ENCODE data around the gene TLCD3A.
"Not testable (repeated sequence)": the region's sequence is repeated elsewhere in the genome, so short reads cannot be mapped to it uniquely, and the experiment has no call there.

TLCD3A gene

DNA sequence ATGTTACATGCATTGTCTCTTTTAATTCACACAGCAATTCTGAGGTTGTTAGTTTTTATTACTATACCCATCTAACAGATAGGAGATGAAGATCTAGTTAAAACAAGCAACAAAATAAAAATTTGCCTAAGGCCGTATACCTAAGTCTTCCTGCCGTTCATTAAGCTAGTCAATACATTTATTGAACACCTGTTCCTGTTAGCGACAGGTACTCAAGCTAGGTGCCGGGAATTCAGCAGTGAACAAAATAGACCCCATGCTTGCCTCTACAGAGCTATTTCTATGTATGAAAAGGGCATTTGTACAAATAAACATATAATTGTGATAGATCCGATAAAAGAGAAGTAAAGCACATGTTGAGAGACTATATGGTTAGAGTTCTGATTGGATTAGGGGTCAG is 14.3 kb upstream of the TLCD3A start:
- no peak for DNase-seq

DNA sequence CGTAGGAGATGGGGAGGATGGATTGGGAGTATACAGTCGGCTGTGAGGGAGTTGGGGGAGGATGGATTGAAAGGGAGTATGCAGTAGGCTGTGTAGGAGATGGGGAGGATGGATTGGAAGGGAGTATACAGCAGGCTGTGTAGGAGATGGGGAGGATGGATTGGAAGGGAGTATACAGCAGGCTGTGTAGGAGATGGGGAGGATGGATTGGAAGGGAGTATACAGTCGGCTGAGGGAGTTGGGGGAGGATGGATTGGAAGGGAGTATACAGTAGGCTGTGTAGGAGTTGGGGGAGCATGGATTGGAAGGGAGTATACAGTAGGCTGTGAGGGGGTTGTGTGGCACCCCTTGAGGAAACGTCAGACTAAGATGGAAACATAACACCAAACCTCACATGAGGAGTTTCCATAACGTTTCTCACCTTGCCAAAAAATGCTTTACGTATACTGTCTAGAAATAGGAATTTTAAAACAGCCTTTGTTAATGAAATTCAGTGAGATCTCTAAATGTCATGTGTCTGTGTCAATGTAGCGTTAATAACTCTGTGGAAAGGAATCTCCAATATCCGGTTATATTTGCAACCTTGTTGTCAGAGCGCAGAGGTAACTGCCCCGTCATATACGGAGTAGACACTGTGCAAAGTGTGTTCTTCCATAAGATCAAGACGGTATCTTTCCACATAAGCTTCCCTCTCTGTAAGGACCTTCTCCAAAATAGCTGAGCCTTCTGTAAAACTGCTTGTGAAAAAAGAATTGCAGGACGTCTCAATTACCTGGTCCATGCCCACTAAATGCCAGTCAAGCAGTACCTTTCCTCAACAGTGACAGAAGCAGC is 11.5 kb upstream of the TLCD3A start:
- DNase-seq: no peak

DNA sequence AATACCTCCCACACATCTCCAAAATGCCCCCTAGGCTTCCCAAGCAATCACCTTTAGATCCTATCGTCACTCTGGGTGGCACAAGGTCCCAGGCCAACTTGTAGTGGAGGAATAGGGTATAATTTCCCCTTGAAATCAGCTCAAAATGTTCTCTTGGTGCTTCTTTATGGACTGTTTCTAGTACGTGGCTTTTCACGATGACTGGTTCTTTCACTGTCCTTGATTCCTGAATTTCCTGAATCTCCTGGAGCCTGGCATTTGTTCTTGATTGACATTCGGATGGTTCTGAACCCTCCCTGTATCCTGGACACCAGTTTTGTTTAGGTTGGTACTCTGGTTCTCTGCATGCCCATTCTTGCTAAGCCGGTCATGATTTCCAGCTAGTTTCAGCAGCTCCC is 10.9 kb upstream of the TLCD3A start:
- DNase-seq: no peak

DNA sequence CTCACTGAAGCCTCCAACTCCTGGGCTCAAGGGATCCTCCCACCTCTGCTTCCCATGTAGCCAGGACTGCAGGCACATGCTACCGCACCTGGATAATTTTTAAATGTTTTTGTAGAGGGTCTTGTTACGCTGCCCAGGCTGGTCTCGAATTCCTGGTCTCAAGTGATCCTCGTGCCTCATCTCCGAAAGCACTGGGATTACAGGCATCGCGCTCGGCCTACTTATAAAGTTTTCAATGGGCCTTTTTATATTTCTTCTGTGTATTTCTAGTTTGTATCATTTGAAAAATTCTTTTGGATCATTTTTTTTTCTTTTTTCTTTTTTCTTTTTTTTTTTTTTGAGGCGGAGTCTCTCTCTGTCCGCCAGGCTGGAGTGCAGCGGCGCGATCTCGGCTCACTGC is 7.3 kb upstream of the TLCD3A start:
- DNase-seq: no peak

DNA sequence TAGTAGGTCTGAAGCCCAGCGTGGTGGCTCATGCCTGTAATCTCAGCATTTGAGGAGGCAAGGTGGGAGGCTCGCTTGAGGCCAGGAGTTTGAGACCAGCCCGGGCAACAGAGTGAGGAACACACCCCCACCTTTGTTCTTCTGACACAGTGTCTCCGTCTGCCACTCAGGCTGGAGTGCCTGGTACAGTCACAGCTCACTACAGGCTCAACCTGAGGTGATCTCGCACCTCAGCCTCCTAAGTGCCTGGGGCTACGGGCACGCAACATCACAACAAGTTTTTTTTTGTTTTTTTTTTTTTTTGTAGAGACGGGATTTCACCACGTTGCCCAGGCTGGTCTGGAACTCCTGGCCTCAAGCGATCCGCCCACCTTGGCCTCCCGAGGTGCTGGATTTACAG is 6.7 kb upstream of the TLCD3A start:
- DNase-seq: no peak

DNA sequence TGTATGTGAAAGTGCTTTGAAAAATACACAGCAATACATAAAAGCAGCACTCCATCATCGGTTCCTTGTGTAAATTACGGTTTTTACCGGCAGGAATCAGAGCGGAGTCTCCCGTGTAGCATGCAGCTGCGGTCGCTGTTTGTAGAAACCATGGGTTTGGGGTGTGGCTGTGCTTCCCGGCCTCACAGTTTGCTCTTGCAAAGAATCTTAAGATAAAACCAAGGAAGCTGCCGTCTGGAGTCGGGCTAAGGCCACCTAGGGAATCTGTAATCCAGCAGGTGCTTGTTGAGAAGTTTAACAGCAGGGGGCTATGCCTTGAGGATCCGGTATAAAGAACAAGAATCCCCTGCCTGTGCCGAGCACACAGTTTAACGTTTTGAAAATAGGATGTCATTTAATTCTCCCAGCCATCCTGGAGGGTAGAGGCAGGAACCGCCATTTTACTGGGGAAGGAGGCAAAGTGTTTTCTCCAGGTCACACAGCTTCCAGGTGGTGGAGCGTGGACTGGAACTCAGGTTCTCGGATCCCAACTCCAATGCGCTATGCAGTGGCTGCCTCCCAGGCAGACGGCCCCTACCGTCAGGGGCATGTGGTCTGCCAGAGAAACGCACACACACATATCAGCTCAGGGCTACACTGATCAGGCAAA is 6.0 kb upstream of the TLCD3A start:
- DNase-seq: no peak

DNA sequence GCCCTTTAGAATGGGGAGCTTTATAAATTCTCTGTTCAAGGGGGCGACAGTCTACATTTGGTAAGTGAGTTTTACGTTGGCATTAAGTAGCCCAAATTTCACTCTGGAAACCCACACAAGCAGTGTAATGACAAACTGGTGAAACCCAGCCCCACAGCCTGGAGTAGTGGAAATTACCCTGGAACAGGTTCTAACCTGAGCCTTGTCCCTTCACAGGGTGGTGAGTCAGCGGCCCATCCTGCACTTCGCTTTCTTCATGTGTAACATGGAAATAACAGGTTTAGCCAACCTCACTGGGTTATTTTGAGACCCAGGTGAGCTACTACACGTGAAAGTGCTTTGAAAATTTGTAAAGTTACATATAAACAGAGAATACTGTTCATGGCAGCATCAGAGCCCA is 3.5 kb upstream of the TLCD3A start:
- DNase-seq: no peak

DNA sequence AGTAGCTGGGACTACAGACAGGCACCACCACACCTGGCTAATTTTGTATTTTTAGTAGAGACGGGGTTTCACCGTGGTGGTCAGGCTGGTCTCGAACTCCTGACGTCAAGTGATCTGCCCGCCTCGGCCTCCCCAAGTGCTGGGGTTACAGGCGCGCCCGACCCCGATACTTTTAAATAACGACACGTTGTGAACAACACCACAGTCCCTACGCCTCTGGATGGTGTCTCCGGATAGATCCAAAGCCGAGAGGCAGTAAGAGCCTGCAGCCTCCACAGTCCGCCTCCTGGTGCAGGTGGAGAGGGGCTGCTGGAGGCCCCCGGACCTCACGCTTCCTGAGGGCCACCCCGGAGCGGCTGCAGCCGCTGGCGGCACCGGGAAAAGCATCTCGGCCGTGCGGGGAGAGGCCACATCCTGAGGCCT is 741 bp upstream of the TLCD3A start:
- DNase-seq: no peak

DNA sequence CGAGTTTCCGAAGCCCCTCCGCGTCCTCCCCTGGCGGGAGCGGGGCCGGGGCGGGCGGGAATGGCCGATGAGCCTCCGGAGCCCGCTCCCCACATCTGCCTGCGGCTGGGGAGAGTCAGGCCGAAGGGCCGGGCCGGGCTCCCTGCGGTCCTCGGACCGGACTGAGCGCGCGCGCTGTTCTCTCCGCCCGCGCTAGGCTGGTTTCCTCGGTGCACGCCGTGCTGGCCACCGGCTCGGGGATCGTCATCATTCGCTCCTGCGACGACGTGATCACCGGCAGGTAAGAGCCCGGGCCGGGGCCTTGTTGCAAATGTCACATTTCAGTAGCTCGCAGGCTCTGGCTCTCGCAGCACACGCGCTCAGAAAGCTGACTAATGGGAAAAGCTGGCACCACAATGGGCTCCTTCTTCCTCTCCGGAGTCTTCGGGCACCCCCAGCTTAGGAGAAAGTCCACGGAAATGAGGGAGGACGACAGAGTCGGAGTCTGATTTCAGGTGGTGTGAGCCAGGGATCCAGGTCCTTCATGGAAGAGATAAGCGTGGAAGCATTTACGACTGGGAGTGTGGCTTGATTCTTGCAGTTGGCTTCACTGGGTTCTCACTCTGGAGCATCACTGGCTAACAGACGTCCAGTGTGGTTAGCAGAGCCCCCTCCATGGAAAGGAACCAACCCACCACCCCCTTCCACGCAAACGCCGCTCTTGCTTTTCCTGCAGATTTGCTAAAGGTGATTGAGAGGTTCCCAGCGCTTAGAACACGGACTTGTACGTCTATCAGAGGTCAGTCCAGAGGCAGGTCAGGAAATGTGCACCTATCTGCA is 715 bp downstream of the TLCD3A start:
- peak; percentile 26 for DNase-seq

DNA sequence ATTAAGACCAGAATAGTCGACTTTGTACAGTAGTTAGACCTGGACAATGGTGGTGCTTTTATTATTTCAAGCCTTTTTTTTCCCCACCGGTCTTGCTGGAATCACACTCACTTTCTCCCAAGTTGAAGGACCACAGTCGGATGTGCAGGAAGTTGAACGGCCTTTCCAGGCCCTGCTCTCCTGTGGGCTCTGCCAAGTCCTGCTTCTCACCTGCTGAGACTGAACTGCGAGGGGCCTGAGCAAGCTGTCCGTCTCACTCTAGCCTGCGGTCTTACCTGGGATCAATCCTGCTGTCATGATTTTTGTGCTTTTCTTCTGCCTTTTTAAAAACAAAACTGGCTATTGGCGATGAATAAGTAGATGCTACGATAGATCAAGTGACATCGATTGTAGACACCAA is 1.3 kb downstream of the TLCD3A start:
- no peak for DNase-seq

DNA sequence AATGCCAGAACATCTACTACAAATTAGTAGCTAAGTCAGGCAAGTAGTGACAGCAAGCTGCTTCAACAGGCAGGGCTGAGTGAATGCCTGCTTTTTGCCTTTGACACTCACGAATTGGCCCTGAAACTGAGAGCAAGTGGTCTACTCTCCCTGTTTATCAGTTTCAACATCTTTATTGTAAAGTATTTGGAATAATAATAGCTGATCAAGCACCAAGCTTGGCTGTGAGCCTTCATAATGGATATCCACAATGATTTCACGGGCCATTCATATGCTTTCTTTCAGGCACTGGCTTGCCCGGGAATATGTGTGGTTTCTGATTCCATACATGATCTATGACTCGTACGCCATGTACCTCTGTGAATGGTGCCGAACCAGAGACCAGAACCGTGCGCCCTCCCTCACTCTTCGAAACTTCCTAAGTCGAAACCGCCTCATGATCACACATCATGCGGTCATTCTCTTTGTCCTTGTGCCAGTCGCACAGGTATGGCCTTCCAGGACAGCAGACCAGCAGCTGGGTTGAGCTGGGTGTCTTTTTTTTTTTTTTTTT is 5.2 kb downstream of the TLCD3A start:
- DNase-seq: no peak

DNA sequence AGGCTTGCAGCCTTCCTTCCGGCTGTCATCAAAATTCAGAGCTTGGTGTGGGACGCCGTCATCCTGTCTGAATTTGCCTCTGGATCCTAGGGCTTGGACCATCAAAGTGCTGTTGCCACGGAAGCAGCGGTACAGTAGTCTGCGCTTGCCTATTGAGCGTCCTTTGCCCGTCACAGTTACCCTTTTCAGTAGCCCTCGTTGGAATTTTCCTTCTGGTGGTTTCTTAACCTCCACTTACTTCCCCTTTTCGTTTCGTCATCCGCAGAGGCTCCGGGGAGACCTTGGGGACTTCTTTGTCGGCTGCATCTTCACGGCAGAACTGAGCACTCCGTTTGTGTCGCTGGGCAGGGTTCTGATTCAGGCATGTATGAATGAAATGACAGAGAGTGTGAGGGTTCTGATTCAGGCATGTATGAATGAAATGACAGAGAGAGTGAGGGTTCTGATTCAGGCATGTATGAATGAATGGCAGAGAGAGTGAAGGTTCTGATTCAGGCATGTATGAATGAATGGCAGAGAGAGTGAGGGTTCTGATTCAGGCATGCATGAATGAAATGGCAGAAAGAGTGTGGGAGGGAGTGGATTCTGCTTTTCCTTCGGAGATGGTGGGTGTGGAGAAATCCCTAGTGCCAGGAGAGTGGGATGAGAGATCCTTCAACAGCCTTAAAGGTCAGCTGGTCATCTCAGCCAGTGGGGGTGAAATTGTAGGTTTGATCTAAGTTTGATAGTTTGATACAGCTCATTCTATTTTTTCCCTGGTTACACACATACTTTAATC is 8.0 kb downstream of the TLCD3A start:
- peak; percentile 15 for DNase-seq

DNA sequence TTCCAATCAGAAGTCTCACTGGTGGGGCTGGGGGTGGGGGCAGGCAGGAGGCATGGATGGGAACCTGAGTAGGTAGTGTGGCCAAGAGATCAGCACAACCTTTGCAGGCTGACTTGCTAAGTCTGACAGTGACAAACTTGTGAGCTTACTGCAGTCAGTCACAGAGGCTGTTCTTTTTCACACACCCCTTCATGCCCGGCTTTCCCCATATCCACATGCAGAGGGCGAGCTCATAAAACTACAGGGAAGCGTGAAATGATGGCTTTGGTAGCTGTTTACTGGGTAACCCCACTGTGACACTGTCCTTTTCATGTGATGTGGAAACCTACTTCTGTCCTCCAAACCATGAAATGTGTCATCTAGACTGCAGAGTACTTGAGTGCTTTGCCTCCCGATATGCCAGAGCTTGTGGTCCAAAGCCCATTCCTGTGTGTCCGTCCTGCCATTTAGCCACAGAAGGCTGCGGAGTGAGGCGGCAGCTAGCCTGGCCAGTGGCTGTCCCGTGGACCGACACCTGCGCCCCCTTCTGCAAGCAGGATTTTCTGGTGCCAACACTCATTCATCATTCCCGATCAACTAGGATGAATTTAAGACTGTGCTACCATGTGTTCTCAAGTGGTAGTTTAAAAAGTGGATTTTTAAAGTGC is 9.9 kb downstream of the TLCD3A start:
- no peak for DNase-seq

DNA sequence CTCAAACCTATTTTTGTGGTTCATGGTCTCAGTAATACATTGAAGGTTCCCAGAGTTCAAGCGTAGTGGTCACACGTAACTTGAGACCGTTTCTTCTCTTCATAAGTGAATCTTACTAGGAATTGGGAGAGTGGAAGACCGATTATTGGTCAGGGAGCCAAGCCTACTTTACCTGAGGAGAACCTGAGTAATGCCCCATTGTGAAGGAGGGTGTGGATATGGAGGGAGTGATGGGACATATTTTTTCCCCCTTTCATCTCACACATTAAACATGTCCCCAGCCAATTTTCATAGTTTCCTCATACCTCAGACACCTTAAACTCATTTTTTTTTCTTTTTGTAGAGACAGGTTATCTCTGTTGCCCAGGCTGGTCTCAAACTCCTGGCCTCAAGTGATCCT is 10.7 kb downstream of the TLCD3A start:
- no peak for DNase-seq

DNA sequence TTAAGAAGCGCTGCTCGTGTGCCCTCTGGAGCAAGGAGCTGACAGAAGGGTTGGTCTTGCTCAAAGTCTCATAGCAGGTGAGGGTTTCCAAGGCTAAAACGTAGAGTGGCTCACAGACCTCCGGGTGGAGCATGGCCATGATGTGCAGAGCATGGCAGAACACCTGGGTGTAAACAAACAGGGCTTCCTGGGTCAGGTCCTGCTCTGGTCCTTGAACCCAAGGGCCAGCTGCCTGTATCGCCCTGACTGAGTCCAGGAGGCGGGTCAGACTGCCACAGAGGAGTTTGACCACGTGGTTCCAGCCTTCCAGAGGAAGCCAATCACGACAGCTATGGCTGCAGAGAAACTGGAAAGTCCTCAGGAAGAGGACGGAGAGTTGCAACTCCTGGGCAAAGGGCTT is 12.5 kb downstream of the TLCD3A start:
- DNase-seq: no peak

DNA sequence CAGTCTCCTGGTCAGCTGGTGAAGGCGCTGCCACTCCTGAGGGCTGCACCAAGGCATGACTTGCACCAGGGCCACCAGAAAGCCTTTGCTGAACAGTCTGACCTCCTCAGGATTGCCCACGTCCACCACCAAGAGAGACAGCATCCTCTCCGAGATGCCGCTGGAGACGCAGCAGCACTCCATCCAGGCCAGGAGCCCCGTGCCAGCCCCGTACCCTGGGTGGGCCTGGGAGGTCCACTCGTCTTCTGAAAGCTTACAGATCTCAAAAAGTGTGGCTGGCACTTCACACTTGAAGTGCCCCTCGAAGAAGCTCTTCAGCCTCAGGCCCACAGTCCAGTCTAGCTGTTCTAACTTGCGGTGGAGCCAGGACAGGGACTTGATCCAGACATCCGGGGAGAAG is 13.0 kb downstream of the TLCD3A start:
- DNase-seq: no peak

DNA sequence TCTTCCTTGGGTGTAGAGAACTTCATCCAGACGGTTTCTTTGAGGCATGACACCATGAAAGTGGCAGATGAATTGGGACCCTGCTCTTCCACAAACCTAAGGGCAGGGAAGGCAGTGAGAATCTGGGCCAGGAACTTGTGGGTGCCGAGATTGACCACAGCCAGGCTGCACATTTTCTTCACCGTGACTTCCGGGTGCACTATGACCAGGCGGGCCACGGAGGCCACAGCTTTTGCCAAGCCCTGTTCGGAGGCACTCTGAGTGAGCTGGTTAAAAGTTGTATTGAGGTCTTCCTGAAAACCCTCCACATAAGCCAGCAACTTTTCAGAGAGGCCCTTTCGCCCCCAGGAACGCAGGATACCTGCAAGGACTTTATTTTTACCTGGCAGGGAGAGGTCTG is 13.8 kb downstream of the TLCD3A start:
- DNase-seq: no peak

DNA sequence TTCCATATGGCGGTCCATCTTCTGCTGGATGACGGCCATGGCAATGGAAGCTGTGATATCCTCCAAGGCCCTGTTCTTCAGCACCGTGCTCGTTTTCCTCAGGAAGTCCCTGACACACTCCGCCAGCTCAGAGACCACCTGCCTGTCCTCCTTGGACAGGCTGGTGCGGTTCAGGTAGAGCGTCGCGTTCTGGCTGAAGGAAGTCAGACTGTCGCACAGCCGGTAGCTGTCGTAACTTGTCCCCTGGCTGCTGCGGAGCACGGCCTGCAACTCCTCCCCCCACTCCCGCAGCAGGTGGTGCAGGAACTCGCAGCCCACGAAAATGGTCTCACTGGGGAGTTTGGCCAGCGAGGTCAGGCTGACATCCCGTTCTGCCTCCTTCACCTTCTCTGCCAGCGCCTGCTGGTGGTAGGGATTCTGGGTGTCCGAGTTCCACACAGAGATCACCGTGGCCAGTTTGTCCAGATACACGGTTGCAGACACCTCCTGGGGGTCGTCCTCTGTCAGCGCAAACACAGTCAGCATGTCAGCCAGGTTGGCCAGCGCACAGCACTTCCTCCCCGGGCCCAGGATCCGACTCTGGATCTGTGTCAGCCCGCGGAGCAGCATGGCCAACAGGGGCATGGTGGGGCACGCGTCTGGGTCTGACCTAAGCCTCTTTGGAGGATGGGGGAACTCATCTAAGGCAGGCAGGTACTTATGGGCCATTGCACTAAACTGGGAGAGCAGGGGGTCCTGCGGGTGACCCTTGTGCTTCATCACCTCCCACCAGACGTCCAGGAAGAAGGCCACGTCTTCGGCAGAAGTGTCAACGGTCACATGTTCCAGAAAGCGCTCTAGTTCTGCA is 14.6 kb downstream of the TLCD3A start:
- no peak for DNase-seq

DNA sequence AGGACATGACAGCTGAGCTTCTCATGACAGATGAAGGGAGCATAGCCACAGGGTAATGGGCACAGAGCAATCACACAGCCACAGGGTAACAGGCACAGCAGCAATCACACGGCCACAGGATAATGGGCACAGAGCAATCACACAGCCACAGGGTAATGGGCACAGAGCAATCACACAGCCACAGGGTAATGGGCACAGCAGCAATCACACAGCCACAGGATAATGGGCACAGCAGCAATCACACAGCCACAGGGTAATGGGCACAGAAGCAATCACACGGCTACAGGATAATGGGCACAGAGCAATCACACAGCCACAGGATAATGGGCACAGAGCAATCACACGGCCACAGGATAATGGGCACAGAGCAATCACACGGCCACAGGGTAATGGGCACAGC is 16.2 kb downstream of the TLCD3A start:
- not testable (repeated sequence) for DNase-seq

DNA sequence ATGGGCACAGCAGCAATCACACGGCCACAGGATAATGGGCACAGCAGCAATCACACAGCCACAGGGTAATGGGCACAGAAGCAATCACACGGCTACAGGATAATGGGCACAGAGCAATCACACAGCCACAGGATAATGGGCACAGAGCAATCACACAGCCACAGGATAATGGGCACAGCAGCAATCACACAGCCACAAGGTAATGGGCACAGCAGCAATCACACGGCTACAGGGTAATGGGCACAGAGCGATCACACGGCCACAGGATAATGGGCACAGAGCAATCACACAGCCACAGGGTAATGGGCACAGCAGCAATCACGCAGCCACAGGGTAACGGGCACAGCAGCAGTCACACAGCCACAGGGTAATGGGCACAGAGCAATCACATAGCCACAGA is 17.0 kb downstream of the TLCD3A start:
- DNase-seq: not testable (repeated sequence)

DNA sequence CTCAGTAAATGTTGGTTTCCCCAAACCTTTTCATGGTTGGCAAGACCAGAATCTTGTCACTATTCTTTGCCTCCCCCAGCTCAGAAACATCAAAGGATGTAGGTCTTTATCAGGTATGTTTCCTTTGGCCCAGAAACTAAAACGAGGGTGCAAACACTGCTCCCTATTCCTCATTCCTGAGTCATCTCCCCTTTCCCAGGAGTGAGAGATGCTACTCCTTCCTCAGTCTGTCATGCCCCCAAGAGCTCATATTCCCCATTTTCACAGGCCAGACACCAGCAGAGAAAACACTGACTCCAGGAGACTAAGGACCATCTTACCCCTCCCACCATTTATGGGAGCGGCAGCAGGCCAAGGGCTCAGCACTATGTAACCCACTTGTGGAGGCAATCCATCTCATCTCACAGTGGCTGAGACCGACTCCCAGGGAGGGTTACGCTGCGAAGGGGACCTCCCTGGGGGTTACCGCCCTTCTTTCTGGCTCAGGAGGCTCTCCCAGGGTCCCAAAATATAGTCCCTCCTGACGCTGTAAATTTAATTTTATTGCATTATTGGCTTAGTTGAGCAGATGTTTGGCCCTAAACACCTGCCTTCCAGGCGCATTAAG is 18.1 kb downstream of the TLCD3A start:
- no peak for DNase-seq
